ENCODE measurements around the gene PSMG4.

DNA sequence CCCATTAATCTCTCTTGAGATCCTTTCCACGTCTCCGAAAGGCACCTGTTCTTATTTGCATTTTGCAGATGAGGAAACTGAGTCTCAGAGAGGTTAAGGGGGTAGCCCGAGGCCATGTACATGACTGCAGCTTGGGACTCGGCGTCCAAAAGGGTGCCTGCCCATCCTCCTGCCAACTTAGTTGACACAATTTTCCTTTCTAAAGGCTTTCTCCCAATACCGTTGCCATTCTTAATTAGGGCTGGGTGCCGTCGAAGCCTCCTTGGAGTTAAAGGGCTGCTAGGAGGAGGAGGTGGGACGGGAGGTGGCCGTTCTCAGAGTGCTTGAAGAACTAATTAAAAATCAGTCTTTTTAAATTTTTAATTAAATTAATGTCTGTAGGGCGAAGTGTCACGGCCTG lies 546 bp upstream of the PSMG4 start:
- TF ChIP-seq, protein P1, sequence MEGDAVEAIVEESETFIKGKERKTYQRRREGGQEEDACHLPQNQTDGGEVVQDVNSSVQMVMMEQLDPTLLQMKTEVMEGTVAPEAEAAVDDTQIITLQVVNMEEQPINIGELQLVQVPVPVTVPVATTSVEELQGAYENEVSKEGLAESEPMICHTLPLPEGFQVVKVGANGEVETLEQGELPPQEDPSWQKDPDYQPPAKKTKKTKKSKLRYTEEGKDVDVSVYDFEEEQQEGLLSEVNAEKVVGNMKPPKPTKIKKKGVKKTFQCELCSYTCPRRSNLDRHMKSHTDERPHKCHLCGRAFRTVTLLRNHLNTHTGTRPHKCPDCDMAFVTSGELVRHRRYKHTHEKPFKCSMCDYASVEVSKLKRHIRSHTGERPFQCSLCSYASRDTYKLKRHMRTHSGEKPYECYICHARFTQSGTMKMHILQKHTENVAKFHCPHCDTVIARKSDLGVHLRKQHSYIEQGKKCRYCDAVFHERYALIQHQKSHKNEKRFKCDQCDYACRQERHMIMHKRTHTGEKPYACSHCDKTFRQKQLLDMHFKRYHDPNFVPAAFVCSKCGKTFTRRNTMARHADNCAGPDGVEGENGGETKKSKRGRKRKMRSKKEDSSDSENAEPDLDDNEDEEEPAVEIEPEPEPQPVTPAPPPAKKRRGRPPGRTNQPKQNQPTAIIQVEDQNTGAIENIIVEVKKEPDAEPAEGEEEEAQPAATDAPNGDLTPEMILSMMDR (IDR thresholded peaks at IDR 0.05; ENCODE audit: extremely low read depth in 1 of 2, insufficient read depth in 1 of 2, low read depth in 1 of 2, low read length in 2 of 2): no peak
- TF ChIP-seq MYC (IDR thresholded peaks at IDR 0.05; ENCODE audit: low read depth, low read length) (no peak), POLR2AphosphoS5 (IDR thresholded peaks at IDR 0.05; ENCODE audit: insufficient read depth, low read depth, low read length) (no peak), EZH2 (IDR thresholded peaks at IDR 0.05; ENCODE audit: borderline replicate concordance, low read depth, low read length, severe bottlenecking) (no peak), POLR2A (IDR thresholded peaks at IDR 0.05; ENCODE audit: low read depth, low read length) (no peak), FOS (IDR thresholded peaks at IDR 0.05; ENCODE audit: borderline replicate concordance, insufficient read depth, low read length) (no peak)
- TF ChIP-seq, protein P2, sequence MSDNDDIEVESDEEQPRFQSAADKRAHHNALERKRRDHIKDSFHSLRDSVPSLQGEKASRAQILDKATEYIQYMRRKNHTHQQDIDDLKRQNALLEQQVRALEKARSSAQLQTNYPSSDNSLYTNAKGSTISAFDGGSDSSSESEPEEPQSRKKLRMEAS (IDR thresholded peaks at IDR 0.05; ENCODE audit: insufficient read depth, insufficient read length): no peak
